ENCODE data around the gene HOXA10. TPM values are rescaled to one million over a fixed set of nuclear protein-coding genes. Genes with fewer than 3 reads are reported as not detected.

The HOXA10 gene
- total RNA-seq, 1 experiment from 2014 or later, result not detected

DNA sequence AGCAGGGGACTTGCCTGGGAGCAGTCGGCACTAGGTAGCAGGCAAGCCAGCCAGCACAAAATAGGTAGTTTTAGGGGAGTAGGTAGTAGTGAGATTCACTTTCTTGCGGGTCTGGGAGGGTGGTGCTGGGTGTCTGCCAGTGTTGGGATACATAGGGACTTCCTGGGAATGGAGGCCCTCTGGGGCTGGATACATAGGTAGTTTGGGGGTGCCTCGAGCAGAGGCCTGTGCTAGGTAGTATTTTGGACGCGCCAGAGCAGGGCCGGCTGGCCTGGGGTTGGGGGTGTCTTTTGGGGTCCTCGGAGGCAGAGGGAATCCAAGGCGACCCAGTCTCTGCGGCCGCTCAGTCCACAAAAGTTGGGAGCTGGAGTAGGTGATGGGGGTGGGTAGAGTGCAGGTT lies 19.8 kb downstream of the HOXA10 start:
- H2BK5ac ChIP-seq (ENCODE audit: insufficient read length, low read length), result no peak overlapping the region
- Mint-ChIP-seq H3K27ac (no peak overlapping the region), H3K4me3 (peak overlapping the region in 1 of 2 experiments; percentile 29; a peak in 1 of 5 replicates), H3K36me3 (ENCODE audit: insufficient read depth in 1 of 3, low read depth in 3 of 3) (peaks cover 0 to 6% (median 0%) of the 10 kb centered on the region in 3 experiments; a peak in 3 of 7 replicates), H3K27me3 (ENCODE audit: low read depth) (peaks cover 100% of the 10 kb centered on the region), H3K4me1 (peaks cover 13 to 22% of the 10 kb centered on the region in 2 experiments), H3K9me3 (peaks cover 17 to 29% of the 10 kb centered on the region in 2 experiments)
- H3K27ac ChIP-seq (ENCODE audit: insufficient read length, low read depth, low read length), result no peak overlapping the region
- no peaks in the 10 kb centered on the region for H3K79me2 ChIP-seq (ENCODE audit: insufficient read depth, low read length)
- no peak overlapping the region for H3K4me2 ChIP-seq (ENCODE audit: insufficient read depth, insufficient read length, low read length)
- H3K14ac ChIP-seq (ENCODE audit: insufficient read depth, low read length), result no peak overlapping the region
- no peak overlapping the region for H3T11ph ChIP-seq (ENCODE audit: low read length)
- no peak overlapping the region for H4K91ac ChIP-seq (ENCODE audit: insufficient read length, low read depth, low read length)
- H2AK5ac ChIP-seq (ENCODE audit: insufficient read length, low read length), result no peak overlapping the region
- H3K4me1 ChIP-seq (ENCODE audit: insufficient read depth, low read length), result no peaks in the 10 kb centered on the region
- no peak overlapping the region for H3K9ac ChIP-seq (ENCODE audit: extremely low read depth, insufficient read length, low read length)
- no peak overlapping the region for H2BK20ac ChIP-seq (ENCODE audit: low read depth, low read length, poor library complexity, severe bottlenecking)
- no peak overlapping the region for H3K23ac ChIP-seq (ENCODE audit: insufficient read length, low read depth, low read length)
- no peak overlapping the region for H2BK120ac ChIP-seq (ENCODE audit: low read depth, low read length, poor library complexity, severe bottlenecking)
- DNase-seq, result no peak
- no peak overlapping the region for H2AFZ ChIP-seq (ENCODE audit: low read length)
- H2BK12ac ChIP-seq (ENCODE audit: insufficient read length, low read depth, low read length), result no peak overlapping the region
- H3K56ac ChIP-seq (ENCODE audit: insufficient read length, low read depth, low read length), result no peak overlapping the region
- H3K23me2 ChIP-seq (ENCODE audit: insufficient read length, low read depth, low read length, poor library complexity, severe bottlenecking), result no peaks in the 10 kb centered on the region
- H4K20me1 ChIP-seq (ENCODE audit: control insufficient read depth, insufficient read depth, insufficient read length), result no peaks in the 10 kb centered on the region
- no peaks in the 10 kb centered on the region for H3K79me1 ChIP-seq (ENCODE audit: insufficient read depth, low read depth, low read length, poor library complexity, severe bottlenecking)
- no peak overlapping the region for H4K8ac ChIP-seq (replicated peaks; ENCODE audit: insufficient read length, low read depth, low read length)
- TF ChIP-seq, protein P1, sequence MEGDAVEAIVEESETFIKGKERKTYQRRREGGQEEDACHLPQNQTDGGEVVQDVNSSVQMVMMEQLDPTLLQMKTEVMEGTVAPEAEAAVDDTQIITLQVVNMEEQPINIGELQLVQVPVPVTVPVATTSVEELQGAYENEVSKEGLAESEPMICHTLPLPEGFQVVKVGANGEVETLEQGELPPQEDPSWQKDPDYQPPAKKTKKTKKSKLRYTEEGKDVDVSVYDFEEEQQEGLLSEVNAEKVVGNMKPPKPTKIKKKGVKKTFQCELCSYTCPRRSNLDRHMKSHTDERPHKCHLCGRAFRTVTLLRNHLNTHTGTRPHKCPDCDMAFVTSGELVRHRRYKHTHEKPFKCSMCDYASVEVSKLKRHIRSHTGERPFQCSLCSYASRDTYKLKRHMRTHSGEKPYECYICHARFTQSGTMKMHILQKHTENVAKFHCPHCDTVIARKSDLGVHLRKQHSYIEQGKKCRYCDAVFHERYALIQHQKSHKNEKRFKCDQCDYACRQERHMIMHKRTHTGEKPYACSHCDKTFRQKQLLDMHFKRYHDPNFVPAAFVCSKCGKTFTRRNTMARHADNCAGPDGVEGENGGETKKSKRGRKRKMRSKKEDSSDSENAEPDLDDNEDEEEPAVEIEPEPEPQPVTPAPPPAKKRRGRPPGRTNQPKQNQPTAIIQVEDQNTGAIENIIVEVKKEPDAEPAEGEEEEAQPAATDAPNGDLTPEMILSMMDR (conservative IDR thresholded peaks at IDR 0.05), result no peak
- H3K9me3 ChIP-seq (ENCODE audit: control insufficient read depth, low read depth, low read length), result no peaks in the 10 kb centered on the region
- no peak overlapping the region for H3K18ac ChIP-seq (ENCODE audit: insufficient read length, low read depth, low read length)
- H3K27me3 ChIP-seq (ENCODE audit: insufficient read depth, low read length), result peaks cover 97% of the 10 kb centered on the region
- H3K4ac ChIP-seq (ENCODE audit: low read depth, low read length), result no peak overlapping the region
- no peak overlapping the region for H4K5ac ChIP-seq (ENCODE audit: insufficient read length, low read depth, low read length)
- WGBS (ENCODE audit: extremely low coverage, insufficient read length, low lambda C conversion rate), result no CpG with 5 or more reads among the region's 10 CpGs
- no peak overlapping the region for H2BK15ac ChIP-seq (ENCODE audit: low read depth, low read length)
